Caco-2 (cell line): Measurements from ENCODE around the gene OST4. TPM values are rescaled to one million over a fixed set of nuclear protein-coding genes. Genes with fewer than 3 reads are reported as not detected.
A peak's percentile ranks its signal among the peaks of the same experiment; 100 is the strongest.

Source experiments
- BruUV-seq: library from RNA; stranded (reverse); fragments of 400-500 nt; replicated peaks from 2 replicates; lab custom pipeline; 2021; lab: Mats Ljungman, UMichigan
- CTCF ChIA-PET: fragments of 300-600 bp; sonication (Branson Sonifier 250); formaldehyde crosslinking; loops from one replicate; lab custom pipeline; 2022; ENCODE audit warnings: antibody characterized with exemption; lab: Charles Lee
- POLR2A ChIA-PET: fragments of 300-600 bp; sonication (Branson Sonifier 250); formaldehyde crosslinking; loops from one replicate; lab custom pipeline; 2022; ENCODE audit warnings: antibody characterized with exemption; lab: Charles Lee
- DNase-seq, 2 experiments: peaks; one replicate each; pipeline versions ENCODE4 v3.0.0 to v3.0.0-alpha.2; 2020 to 2022
- H3K27me3 ChIP-seq: replicated peaks from 2 replicates; pipeline ENCODE4 v1.6.0; 2011; ENCODE audit warnings: low read length; ENCODE audit not compliant: control insufficient read depth, insufficient read depth
- H3K36me3 ChIP-seq: 2 replicates; pipeline ENCODE4 v1.5.1; 2011; ENCODE audit warnings: low read length; ENCODE audit not compliant: control insufficient read depth, insufficient read depth
- H3K4me1 ChIP-seq: fragments of 250-450 bp; sonication (Bioruptor Pico); 2 replicates; pipeline ENCODE4 v1.5.1; 2020; ENCODE audit warnings: mild to moderate bottlenecking
- H3K4me3 ChIP-seq: 2 replicates; pipeline ENCODE4 v1.5.1; 2011; ENCODE audit warnings: low read depth, mild to moderate bottlenecking, control low read depth, low read length
- H3K9me3 ChIP-seq: fragments of 250-450 bp; sonication (Bioruptor Pico); 2 replicates; pipeline ENCODE4 v1.5.1; 2020; ENCODE audit warnings: mild to moderate bottlenecking, moderate library complexity
- H3K27ac Mint-ChIP-seq: one replicate; pipeline ENCODE4 v1.8.0; 2022; ENCODE audit warnings: mixed read lengths; ENCODE audit not compliant: unreplicated experiment
- H3K27me3 Mint-ChIP-seq: one replicate; pipeline ENCODE4 v1.8.0; 2022; ENCODE audit warnings: mixed read lengths; ENCODE audit not compliant: insufficient read depth, unreplicated experiment
- H3K36me3 Mint-ChIP-seq: one replicate; pipeline ENCODE4 v1.8.0; 2022; ENCODE audit warnings: mild to moderate bottlenecking, mixed read lengths; ENCODE audit not compliant: insufficient read depth, unreplicated experiment
- H3K4me1 Mint-ChIP-seq: one replicate; pipeline ENCODE4 v1.8.0; 2022; ENCODE audit warnings: low read depth, mixed read lengths; ENCODE audit not compliant: unreplicated experiment
- H3K4me3 Mint-ChIP-seq: one replicate; pipeline ENCODE4 v1.8.0; 2022; ENCODE audit warnings: mild to moderate bottlenecking, moderate library complexity, mixed read lengths; ENCODE audit not compliant: unreplicated experiment
- H3K9me3 Mint-ChIP-seq: one replicate; pipeline ENCODE4 v1.8.0; 2022; ENCODE audit warnings: mixed read lengths; ENCODE audit not compliant: unreplicated experiment
- intact Hi-C: fragments of 100-400 bp; cut with micrococcal nuclease; formaldehyde crosslinking; loops from one replicate; pipeline ENCODE4 v1.10.0; 2022; ENCODE audit not compliant: unreplicated experiment
- total RNA-seq: library from RNA; stranded (reverse); gene quantifications from 2 replicates; pipeline ENCODE4 v1.2.3, GENCODE V29; 2022
- TF ChIP-seq, protein P1 (sequence below), 2 experiments: fragments of 200-600 bp in 1 of 2; IDR thresholded peaks; 1 replicate in 1 of 2; 2 replicates in 1 of 2; pipeline versions ENCODE4 v1.5.1 to v1.8.0; 2011 to 2022; ENCODE audit warnings: antibody characterized with exemption in 1 of 2, control low read depth in 1 of 2, inconsistent platforms in 1 of 2, low read depth in 1 of 2, low read length in 1 of 2, mild to moderate bottlenecking in 1 of 2, moderate library complexity in 1 of 2; ENCODE audit not compliant: insufficient read depth in 1 of 2, severe bottlenecking in 1 of 2, unreplicated experiment in 1 of 2

Gene OST4
- total RNA-seq, 1 experiment from 2014 or later: 237 TPM

DNA sequence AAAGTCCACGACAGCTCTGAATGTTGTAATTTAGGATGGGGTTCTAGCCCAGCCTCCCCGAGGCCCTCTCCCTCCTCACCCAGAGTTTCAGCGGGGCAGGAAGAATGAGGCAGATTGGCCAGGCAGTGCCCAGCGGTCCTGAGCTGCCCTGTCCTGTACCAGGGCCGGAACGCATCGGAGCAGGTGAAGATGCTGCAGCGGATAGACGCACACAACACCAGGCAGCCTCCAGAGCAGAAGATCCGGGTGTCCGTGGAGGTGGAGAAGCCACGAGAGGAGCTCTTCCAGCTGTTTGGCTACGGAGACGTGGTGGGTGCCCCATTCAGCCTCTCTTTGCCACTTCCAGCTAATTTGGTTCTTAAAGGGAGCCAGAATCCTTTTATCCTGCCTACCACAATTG is 25.9 kb upstream of the OST4 start:
- Mint-ChIP-seq H3K27me3 (no peaks in the 10 kb centered on the region), H3K4me3 (no peak overlapping the region), H3K36me3 (no peaks in the 10 kb centered on the region), H3K27ac (no peak overlapping the region), H3K4me1 (peaks cover 11% of the 10 kb centered on the region), H3K9me3 (no peaks in the 10 kb centered on the region)
- BruUV-seq: no TSS peak
- H3K36me3 ChIP-seq: no peaks in the 10 kb centered on the region
- intact Hi-C loops: loop anchor here (5.0 to 10.0 kb wide), 2 partner anchors 115 to 187 kb away; partner anchors contain the start of genes ATRAID, SLC5A6 and TRIM54
- ChIA-PET CTCF (interaction anchor here (0.6 to 5.6 kb wide), 4 partner anchors 8 to 95 kb away, joined by 3 to 43 read pairs (median 4); partner anchors contain the start of gene KHK), POLR2A (no interaction called here)
- peaks cover 28% of the 10 kb centered on the region for H3K4me1 ChIP-seq
- TF ChIP-seq, protein P1, sequence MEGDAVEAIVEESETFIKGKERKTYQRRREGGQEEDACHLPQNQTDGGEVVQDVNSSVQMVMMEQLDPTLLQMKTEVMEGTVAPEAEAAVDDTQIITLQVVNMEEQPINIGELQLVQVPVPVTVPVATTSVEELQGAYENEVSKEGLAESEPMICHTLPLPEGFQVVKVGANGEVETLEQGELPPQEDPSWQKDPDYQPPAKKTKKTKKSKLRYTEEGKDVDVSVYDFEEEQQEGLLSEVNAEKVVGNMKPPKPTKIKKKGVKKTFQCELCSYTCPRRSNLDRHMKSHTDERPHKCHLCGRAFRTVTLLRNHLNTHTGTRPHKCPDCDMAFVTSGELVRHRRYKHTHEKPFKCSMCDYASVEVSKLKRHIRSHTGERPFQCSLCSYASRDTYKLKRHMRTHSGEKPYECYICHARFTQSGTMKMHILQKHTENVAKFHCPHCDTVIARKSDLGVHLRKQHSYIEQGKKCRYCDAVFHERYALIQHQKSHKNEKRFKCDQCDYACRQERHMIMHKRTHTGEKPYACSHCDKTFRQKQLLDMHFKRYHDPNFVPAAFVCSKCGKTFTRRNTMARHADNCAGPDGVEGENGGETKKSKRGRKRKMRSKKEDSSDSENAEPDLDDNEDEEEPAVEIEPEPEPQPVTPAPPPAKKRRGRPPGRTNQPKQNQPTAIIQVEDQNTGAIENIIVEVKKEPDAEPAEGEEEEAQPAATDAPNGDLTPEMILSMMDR (IDR thresholded peaks at IDR 0.05; ENCODE audit: insufficient read depth in 1 of 2, low read depth in 1 of 2, low read length in 1 of 2, severe bottlenecking in 1 of 2, unreplicated experiment in 1 of 2): no peak
- no peak overlapping the region for H3K4me3 ChIP-seq
- DNase-seq: no peak
- H3K27me3 ChIP-seq: no peaks in the 10 kb centered on the region
- H3K9me3 ChIP-seq: no peaks in the 10 kb centered on the region

DNA sequence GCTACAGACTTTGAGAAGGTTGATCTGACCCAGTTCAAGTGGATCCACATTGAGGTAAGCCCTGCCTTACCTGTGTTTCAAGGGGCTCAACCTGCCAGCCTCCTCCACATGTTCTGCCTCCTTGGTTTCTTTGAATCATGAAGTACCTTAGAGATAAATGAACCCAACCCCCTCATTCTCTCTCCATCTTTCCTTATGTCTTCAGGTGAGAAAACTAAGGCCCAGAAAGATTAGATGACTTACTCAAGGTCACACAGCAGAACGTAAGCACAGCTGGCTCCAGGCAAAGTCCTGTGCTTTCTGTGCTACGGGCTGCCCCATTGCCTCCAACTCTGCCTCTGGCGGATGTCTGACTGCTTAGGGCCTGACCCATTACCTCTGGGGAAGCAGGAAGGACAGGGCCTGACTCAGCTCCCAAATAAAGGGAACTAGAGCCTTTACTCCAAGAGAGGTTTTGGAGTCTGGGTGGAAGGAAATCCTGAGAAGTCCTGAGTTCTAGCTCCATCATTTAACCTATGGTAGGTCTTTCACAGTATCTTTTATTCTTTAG is 25.4 kb upstream of the OST4 start:
- Mint-ChIP-seq H3K27me3 (no peaks in the 10 kb centered on the region), H3K4me1 (peaks cover 11% of the 10 kb centered on the region), H3K9me3 (no peaks in the 10 kb centered on the region), H3K36me3 (no peaks in the 10 kb centered on the region), H3K4me3 (no peak overlapping the region), H3K27ac (no peak overlapping the region)
- ChIA-PET POLR2A (no interaction called here), CTCF (interaction anchor here (0.6 to 5.6 kb wide), 4 partner anchors 8 to 96 kb away, joined by 3 to 43 read pairs (median 4); partner anchors contain the start of gene KHK)
- no peaks in the 10 kb centered on the region for H3K27me3 ChIP-seq
- no peaks in the 10 kb centered on the region for H3K9me3 ChIP-seq
- intact Hi-C loops: loop anchor here (5.0 to 10.0 kb wide), 2 partner anchors 115 to 188 kb away; partner anchors contain the start of genes ATRAID, SLC5A6 and TRIM54
- no peak overlapping the region for H3K4me3 ChIP-seq
- H3K4me1 ChIP-seq: peaks cover 30% of the 10 kb centered on the region
- DNase-seq: no peak
- no peaks in the 10 kb centered on the region for H3K36me3 ChIP-seq
- no TSS peak for BruUV-seq
- TF ChIP-seq, protein P1 (IDR thresholded peaks at IDR 0.05; ENCODE audit: insufficient read depth in 1 of 2, low read depth in 1 of 2, low read length in 1 of 2, severe bottlenecking in 1 of 2, unreplicated experiment in 1 of 2): no peak

- TF ChIP-seq, protein P1 (IDR thresholded peaks at IDR 0.05; ENCODE audit: insufficient read depth in 1 of 2, low read depth in 1 of 2, low read length in 1 of 2, severe bottlenecking in 1 of 2, unreplicated experiment in 1 of 2): no peak
- intact Hi-C loops: loop anchor here (5.0 to 10.0 kb wide), 2 partner anchors 116 to 189 kb away; partner anchors contain the start of genes ATRAID, SLC5A6 and TRIM54
- Histone ChIP-seq H3K36me3 (no peaks in the 10 kb centered on the region), H3K27me3 (no peaks in the 10 kb centered on the region), H3K4me1 (peaks cover 30% of the 10 kb centered on the region), H3K9me3 (no peaks in the 10 kb centered on the region), H3K4me3 (peak overlapping the region; percentile 0; the same call in 1 of the 2 replicates)
- Mint-ChIP-seq H3K9me3 (no peaks in the 10 kb centered on the region), H3K27me3 (no peaks in the 10 kb centered on the region), H3K36me3 (no peaks in the 10 kb centered on the region), H3K4me3 (peak overlapping the region; percentile 64), H3K4me1 (peaks cover 11% of the 10 kb centered on the region), H3K27ac (peak overlapping the region; percentile 71)
- peak; percentile 66 for DNase-seq
- no TSS peak for BruUV-seq
- CTCF ChIA-PET: interaction anchor here (0.9 to 5.6 kb wide), 5 partner anchors 9 to 183 kb away, joined by 3 to 43 read pairs (median 4); partner anchors contain the start of gene KHK
- POLR2A ChIA-PET: interaction anchor here (0.6 kb wide), 1 partner anchor 9 kb away, joined by 4 read pairs; no protein-coding TSS in a partner anchor
Measured at GRCh38 chr2:27095745-27096651, 24.5 kb upstream of the OST4 start.
